GM10248 (cell line): ENCODE measurements around the gene PHF8.

Source experiments
- CTCF ChIA-PET: fragments of 300-600 bp; sonication (Branson Sonifier 250); formaldehyde crosslinking; extraction: SDS; loops from one replicate; lab custom pipeline; 2021; ENCODE audit warnings: antibody characterized with exemption; lab: Yijun Ruan, JAX
- POLR2A ChIA-PET: fragments of 350-650 bp; sonication (Branson Sonifier 250); formaldehyde crosslinking; extraction: SDS; loops from one replicate; lab custom pipeline; 2020; ENCODE audit warnings: antibody characterized with exemption; lab: Yijun Ruan, JAX
- DNase-seq: peaks from one replicate; pipeline ENCODE4 v3.0.0; 2012; ENCODE audit errors: extremely low spot score
- CTCF ChIP-seq: IDR thresholded peaks from 2 replicates; pipeline ENCODE4 v1.5.1; 2012; ENCODE audit warnings: mild to moderate bottlenecking, low read depth; ENCODE audit errors: extremely low read depth, missing control alignments, control extremely low read depth

PHF8 gene

GRCh38 chrX:53900623-53901022, 143.7 kb downstream of the PHF8 start:
- CTCF ChIA-PET, result no interaction called here
- TF ChIP-seq CTCF, result no peak
- POLR2A ChIA-PET, result no interaction called here
- no peak for DNase-seq

GRCh38 chrX:53895270-53895669, 149.0 kb downstream of the PHF8 start:
- DNase-seq, result no peak
- POLR2A ChIA-PET, result no interaction called here
- CTCF ChIA-PET, result no interaction called here
- TF ChIP-seq CTCF, result no peak
